GM18511 (cell line): Measurements from ENCODE around the gene CRLF1.

Experiments used
- ATAC-seq: cut with Tn5 transposase; IDR thresholded peaks from one replicate; pipeline ENCODE4 v1.9.1; 2021; ENCODE audit warnings: mild to moderate bottlenecking, moderate library complexity; ENCODE audit not compliant: unreplicated experiment

CRLF1 gene

GRCh38 chr19:18636969-18637629 is 30.5 kb upstream of the CRLF1 start, which contains the start of gene KLHL26:
Gene KLHL26, plus strand, starts transcription at chr19:18637028. Its CDS starts 27 bp downstream, at chr19:18637055.
- ATAC-seq, result no peak

- peak; percentile 88 for ATAC-seq
Observed at GRCh38 chr19:18636183-18636968, 29.8 kb upstream of the CRLF1 start.

GRCh38 chr19:18635831-18636182 is 29.2 kb upstream of the CRLF1 start:
- no peak for ATAC-seq

- ATAC-seq, result no peak
Observed at GRCh38 chr19:18634612-18635297, 28.2 kb upstream of the CRLF1 start.

- no peak for ATAC-seq
Observed at GRCh38 chr19:18633321-18633720, 26.7 kb upstream of the CRLF1 start.

GRCh38 chr19:18629166-18630088 is 22.8 kb upstream of the CRLF1 start:
- ATAC-seq, result no peak

- ATAC-seq, result no peak
Observed at GRCh38 chr19:18626906-18627305, 20.3 kb upstream of the CRLF1 start.

GRCh38 chr19:18620902-18621301 is 14.3 kb upstream of the CRLF1 start:
- no peak for ATAC-seq

GRCh38 chr19:18620311-18620710 is 13.7 kb upstream of the CRLF1 start:
- ATAC-seq, result no peak

- ATAC-seq, result no peak
Observed at GRCh38 chr19:18618236-18618635, 11.6 kb upstream of the CRLF1 start.

- ATAC-seq, result no peak
Observed at GRCh38 chr19:18617562-18617961, 11.0 kb upstream of the CRLF1 start.

GRCh38 chr19:18616023-18616422 is 9.4 kb upstream of the CRLF1 start:
- ATAC-seq, result no peak

- ATAC-seq, result no peak
Observed at GRCh38 chr19:18613589-18614234, 7.1 kb upstream of the CRLF1 start.

GRCh38 chr19:18612772-18613588 is 6.4 kb upstream of the CRLF1 start, which contains the start of gene TMEM59L:
Gene TMEM59L, plus strand, starts transcription at chr19:18612870. Its CDS starts 89 bp downstream, at chr19:18612959.
- no peak for ATAC-seq

- ATAC-seq, result no peak
Observed at GRCh38 chr19:18612051-18612771, 5.6 kb upstream of the CRLF1 start.

- ATAC-seq, result no peak
Observed at GRCh38 chr19:18611327-18612050, 4.9 kb upstream of the CRLF1 start.

GRCh38 chr19:18610556-18611326 is 4.1 kb upstream of the CRLF1 start:
- no peak for ATAC-seq
